ENCODE measurements around the gene PTP4A1.

DNA sequence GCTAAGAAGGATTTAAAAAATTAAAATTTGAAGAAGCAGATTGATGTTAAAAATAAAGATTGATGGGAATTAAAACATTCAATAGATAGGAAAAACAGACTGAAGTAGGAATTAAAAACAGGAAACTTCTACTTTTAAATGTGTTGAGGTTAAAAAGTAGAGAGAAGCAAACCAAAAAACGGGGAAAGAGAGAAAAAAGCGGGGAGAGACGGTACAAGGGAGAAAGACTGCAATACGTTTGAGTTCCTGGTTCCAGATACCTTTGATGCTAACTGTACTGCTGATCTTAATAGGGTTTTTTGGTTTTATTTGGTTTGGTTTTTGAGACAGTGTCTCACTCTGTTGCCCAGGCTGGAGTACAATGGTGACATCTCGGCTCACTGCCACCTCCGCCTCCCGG, 27.0 kb downstream of the PTP4A1 start:
- no peak for TF ChIP-seq EZH2 (IDR thresholded peaks at IDR 0.05; ENCODE audit: insufficient read depth, poor library complexity, severe bottlenecking)
- no peak for TF ChIP-seq EZH2phosphoT487 (IDR thresholded peaks at IDR 0.05; ENCODE audit: insufficient read depth, low read depth)

Data from GM23248 (cell line).